CD14-positive monocyte (primary cell): Measurements from ENCODE around the gene NR2C2AP. TPM values are rescaled to one million over a fixed set of nuclear protein-coding genes. Genes with fewer than 3 reads are reported as not detected.
A peak's percentile ranks its signal among the peaks of the same experiment; 100 is the strongest.

Experiments
- DNase-seq, 3 donors: peaks; one replicate each; pipeline ENCODE4 v3.0.0-alpha.2; 2011 to 2022
- H2AFZ ChIP-seq: 2 replicates; pipeline ENCODE4 v1.6.0; 2012; ENCODE audit warnings: mild to moderate bottlenecking, low read depth, low read length, inconsistent platforms; ENCODE audit not compliant: insufficient read depth, poor library complexity, severe bottlenecking
- H3K27ac ChIP-seq, 2 donors: 1 replicate in 1 of 2; 2 replicates in 1 of 2; pipeline ENCODE4 v1.5.1; 2012 to 2013; ENCODE audit warnings: low read length in 2 of 2, control low read depth in 1 of 2, inconsistent platforms in 1 of 2, low read depth in 1 of 2, mild to moderate bottlenecking in 1 of 2
- H3K27me3 ChIP-seq, 2 donors: one replicate each; pipeline versions ENCODE4 v1.6.0 to v1.6.1; 2011 to 2013; ENCODE audit warnings: low read length in 2 of 2; ENCODE audit not compliant: control insufficient read depth in 2 of 2, insufficient read depth in 2 of 2
- H3K36me3 ChIP-seq, 2 donors: replicated peaks in 1 of 2; 1 replicate in 1 of 2; 2 replicates in 1 of 2; pipeline versions ENCODE4 v1.5.1 to v1.6.1; 2012 to 2013; ENCODE audit warnings: low read length in 2 of 2, control low read depth in 1 of 2, inconsistent platforms in 1 of 2, mild to moderate bottlenecking in 1 of 2; ENCODE audit not compliant: insufficient read depth in 2 of 2, control insufficient read depth in 1 of 2
- H3K4me1 ChIP-seq, 2 donors: 1 replicate in 1 of 2; 2 replicates in 1 of 2; pipeline versions ENCODE4 v1.5.1 to v1.6.1; 2012 to 2013; ENCODE audit warnings: low read length in 2 of 2, control low read depth in 1 of 2, inconsistent platforms in 1 of 2, mild to moderate bottlenecking in 1 of 2, moderate library complexity in 1 of 2; ENCODE audit not compliant: insufficient read depth in 2 of 2, control insufficient read depth in 1 of 2
- H3K4me2 ChIP-seq: replicated peaks from 2 replicates; pipeline ENCODE3; 2012; ENCODE audit warnings: low read length, moderate library complexity, mild to moderate bottlenecking; ENCODE audit not compliant: poor library complexity, severe bottlenecking; ENCODE audit errors: extremely low read depth
- H3K4me3 ChIP-seq, 3 experiments: fragments of 200-600 bp in 1 of 3; sonication (generic) in 1 of 3; replicated peaks in 1 of 3; 1 replicate in 2 of 3; 2 replicates in 1 of 3; pipeline ENCODE4 v1.5.1; 2011 to 2013; ENCODE audit warnings: low read length in 3 of 3, mild to moderate bottlenecking in 3 of 3, control low read depth in 2 of 3, low read depth in 2 of 3, inconsistent platforms in 1 of 3, moderate library complexity in 1 of 3
- H3K79me2 ChIP-seq: 2 replicates; pipeline ENCODE4 v1.6.0; 2012; ENCODE audit warnings: mild to moderate bottlenecking, control low read depth, inconsistent platforms, low read length, moderate library complexity; ENCODE audit not compliant: insufficient read depth
- H3K9ac ChIP-seq: 2 replicates; pipeline ENCODE4 v1.6.0; 2017; ENCODE audit warnings: low read length, mild to moderate bottlenecking; ENCODE audit not compliant: insufficient read depth, poor library complexity, severe bottlenecking
- H3K9me3 ChIP-seq, 2 donors: replicated peaks in 1 of 2; 1 replicate in 1 of 2; 2 replicates in 1 of 2; pipeline versions ENCODE4 v1.5.1 to v1.6.1; 2012 to 2013; ENCODE audit warnings: low read length in 2 of 2, control low read depth in 1 of 2; ENCODE audit not compliant: control insufficient read depth in 1 of 2, insufficient read depth in 1 of 2
- H4K20me1 ChIP-seq: 2 replicates; pipeline ENCODE4 v1.6.0; 2012; ENCODE audit warnings: mild to moderate bottlenecking, low read length, control low read depth, moderate library complexity; ENCODE audit not compliant: insufficient read depth
- H3K27ac Mint-ChIP-seq, 7 donors: one replicate each; pipeline ENCODE4 v1.8.0; 2020; ENCODE audit warnings: mild to moderate bottlenecking in 7 of 7, mixed read lengths in 7 of 7, moderate library complexity in 6 of 7, inconsistent platforms in 2 of 7
- H3K27me3 Mint-ChIP-seq, 3 donors: one replicate each; pipeline ENCODE4 v1.8.0; 2021 to 2022; ENCODE audit warnings: low read depth in 3 of 3, mild to moderate bottlenecking in 3 of 3, mixed read lengths in 3 of 3, moderate library complexity in 3 of 3, inconsistent platforms in 1 of 3
- H3K36me3 Mint-ChIP-seq, 2 donors: one replicate each; pipeline ENCODE4 v1.8.0; 2020; ENCODE audit warnings: mixed read lengths in 2 of 2, inconsistent platforms in 1 of 2, mild to moderate bottlenecking in 1 of 2
- H3K4me1 Mint-ChIP-seq: one replicate; pipeline ENCODE4 v1.8.0; 2020; ENCODE audit warnings: mild to moderate bottlenecking, mixed read lengths
- H3K4me3 Mint-ChIP-seq, 2 donors: one replicate each; pipeline ENCODE4 v1.8.0; 2020; ENCODE audit warnings: mild to moderate bottlenecking in 2 of 2, mixed read lengths in 2 of 2, moderate library complexity in 1 of 2
- H3K9me3 Mint-ChIP-seq, 7 donors: one replicate each; pipeline ENCODE4 v1.8.0; 2020 to 2022; ENCODE audit warnings: mixed read lengths in 7 of 7, mild to moderate bottlenecking in 6 of 7, moderate library complexity in 6 of 7, inconsistent platforms in 2 of 7
- WGBS: methylation state at CpG from one replicate; pipeline ENCODE4 v1.1.5; 2013; ENCODE audit warnings: missing lambda C conversion rate; ENCODE audit not compliant: insufficient coverage; 5-methylcytosine and 5-hydroxymethylcytosine counted together
- intact Hi-C, 2 donors: fragments of 100-400 bp; cut with micrococcal nuclease; formaldehyde crosslinking; loops; one replicate each; pipeline versions ENCODE4 v1.15.0 to v1.15.1; 2023
- polyA plus RNA-seq, 3 donors: library from polyadenylated mRNA; depleted of rRNA in 1 of 3; unstranded in 2 of 3; stranded (reverse) in 1 of 3; fragments of 300-500 nt in 2 of 3; fragments of >200 nt in 1 of 3; fragmentation: Illumina TruSeq in 2 of 3; gene quantifications; 1 replicate in 2 of 3; 2 replicates in 1 of 3; pipeline ENCODE4 v1.2.3, GENCODE V29; 2012 to 2021
- TF ChIP-seq, protein P1 (sequence below): fragments of 200-600 bp; IDR thresholded peaks from one replicate; pipeline ENCODE4 v1.8.0; 2022; ENCODE audit warnings: antibody characterized with exemption, mild to moderate bottlenecking

NR2C2AP gene
- polyA plus RNA-seq, 3 donors: 6.4 to 7.8 (median 6.4) TPM

GRCh38 chr19:19201697-19202630 lies 1.2 kb downstream of the NR2C2AP start:
- no peaks in the 10 kb centered on the region for H3K9me3 ChIP-seq
- intact Hi-C loops: no loop called here
- peaks cover 11 to 19% of the 10 kb centered on the region in 2 donors for H3K4me1 ChIP-seq
- Mint-ChIP-seq H3K9me3 (peaks cover 0 to 9% (median 0%) of the 10 kb centered on the region in 7 donors), H3K4me1 (peaks cover 18% of the 10 kb centered on the region), H3K27ac (peak overlapping the region in 5 of 7 donors; percentile 15 to 89 (median 43)), H3K27me3 (peaks cover 5 to 11% (median 7%) of the 10 kb centered on the region in 3 donors), H3K4me3 (peak overlapping the region in 1 of 2 donors; percentile 86), H3K36me3 (peaks cover 25 to 48% of the 10 kb centered on the region in 2 donors)
- no peak overlapping the region for H2AFZ ChIP-seq
- 89% methylated on average over 9 of the region's 19 CpGs for WGBS
- peaks cover 15% of the 10 kb centered on the region for H3K79me2 ChIP-seq
- H3K27me3 ChIP-seq: no peaks in the 10 kb centered on the region
- peak overlapping the region; percentile 91 for H3K4me2 ChIP-seq
- H4K20me1 ChIP-seq: no peaks in the 10 kb centered on the region
- H3K36me3 ChIP-seq: peaks cover 25 to 37% of the 10 kb centered on the region in 2 donors
- TF ChIP-seq, protein P1, sequence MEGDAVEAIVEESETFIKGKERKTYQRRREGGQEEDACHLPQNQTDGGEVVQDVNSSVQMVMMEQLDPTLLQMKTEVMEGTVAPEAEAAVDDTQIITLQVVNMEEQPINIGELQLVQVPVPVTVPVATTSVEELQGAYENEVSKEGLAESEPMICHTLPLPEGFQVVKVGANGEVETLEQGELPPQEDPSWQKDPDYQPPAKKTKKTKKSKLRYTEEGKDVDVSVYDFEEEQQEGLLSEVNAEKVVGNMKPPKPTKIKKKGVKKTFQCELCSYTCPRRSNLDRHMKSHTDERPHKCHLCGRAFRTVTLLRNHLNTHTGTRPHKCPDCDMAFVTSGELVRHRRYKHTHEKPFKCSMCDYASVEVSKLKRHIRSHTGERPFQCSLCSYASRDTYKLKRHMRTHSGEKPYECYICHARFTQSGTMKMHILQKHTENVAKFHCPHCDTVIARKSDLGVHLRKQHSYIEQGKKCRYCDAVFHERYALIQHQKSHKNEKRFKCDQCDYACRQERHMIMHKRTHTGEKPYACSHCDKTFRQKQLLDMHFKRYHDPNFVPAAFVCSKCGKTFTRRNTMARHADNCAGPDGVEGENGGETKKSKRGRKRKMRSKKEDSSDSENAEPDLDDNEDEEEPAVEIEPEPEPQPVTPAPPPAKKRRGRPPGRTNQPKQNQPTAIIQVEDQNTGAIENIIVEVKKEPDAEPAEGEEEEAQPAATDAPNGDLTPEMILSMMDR: no peak
- no peak overlapping the region for H3K9ac ChIP-seq
- peak overlapping the region in 1 of 2 donors; percentile 87 for H3K27ac ChIP-seq
- no peak for DNase-seq
- H3K4me3 ChIP-seq: peak overlapping the region in 2 of 3 experiments; percentile 79 to 94

GRCh38 chr19:19193926-19194325 lies 9.3 kb downstream of the NR2C2AP start:
- Histone ChIP-seq H3K4me2 (peak overlapping the region; percentile 90), H4K20me1 (peaks cover 19% of the 10 kb centered on the region), H3K9me3 (peaks cover 0 to 4% of the 10 kb centered on the region in 2 donors), H3K4me1 (peaks cover 24 to 41% of the 10 kb centered on the region in 2 donors), H3K4me3 (no peak overlapping the region), H3K9ac (no peak overlapping the region), H3K27ac (no peak overlapping the region), H3K27me3 (no peaks in the 10 kb centered on the region), H3K36me3 (peaks cover 21 to 29% of the 10 kb centered on the region in 2 donors), H3K79me2 (peaks cover 45% of the 10 kb centered on the region), H2AFZ (no peak overlapping the region)
- peaks cover 36% of the 10 kb centered on the region for H3K4me1 Mint-ChIP-seq
- peaks cover 33 to 47% of the 10 kb centered on the region in 2 donors for H3K36me3 Mint-ChIP-seq
- intact Hi-C loops: loop anchor here (5.0 to 10.0 kb wide), 2 partner anchors 128 to 131 kb away; partner anchors contain the start of genes MAU2 (in 2 of the 2) and SUGP1 (in 2 of the 2)
- no peak for DNase-seq
- H3K27me3 Mint-ChIP-seq: peaks cover 0 to 2% (median 0%) of the 10 kb centered on the region in 3 donors
- H3K4me3 Mint-ChIP-seq: peak overlapping the region in 1 of 2 donors; percentile 4
- H3K9me3 Mint-ChIP-seq: peaks cover 0 to 2% (median 0%) of the 10 kb centered on the region in 7 donors
- WGBS: 100% methylated on average over 3 of the region's 5 CpGs
- TF ChIP-seq, protein P1: no peak
- H3K27ac Mint-ChIP-seq: peak overlapping the region; percentile 20 to 99 (median 40)
